Epithelial cell of proximal tubule (primary cell): ENCODE data around the gene DPYSL4. TPM values are rescaled to one million over a fixed set of nuclear protein-coding genes. Genes with fewer than 3 reads are reported as not detected.

Source experiments
- DNase-seq: peaks from one replicate; pipeline ENCODE4 v3.0.0-alpha.2; 2011; ENCODE audit warnings: low read depth
- H3K4me3 ChIP-seq: 2 replicates; pipeline ENCODE4 v1.5.1; 2011; ENCODE audit warnings: low read depth, mild to moderate bottlenecking, low read length
- total RNA-seq: library from RNA; depleted of rRNA; stranded (reverse); fragments of >200 nt; gene quantifications from 2 replicates; pipeline ENCODE4 v1.2.3, GENCODE V29; 2015
- TF ChIP-seq, protein P1 (sequence below): conservative IDR thresholded peaks from 2 replicates; pipeline ENCODE4 v1.5.1; 2012; ENCODE audit warnings: low read depth, mild to moderate bottlenecking, low read length

Gene DPYSL4
- total RNA-seq, 1 donor from 2014 or later = 3.3 TPM

GRCh38 chr10:132166216-132166950 is 20.4 kb upstream of the DPYSL4 start:
- TF ChIP-seq, protein P1, sequence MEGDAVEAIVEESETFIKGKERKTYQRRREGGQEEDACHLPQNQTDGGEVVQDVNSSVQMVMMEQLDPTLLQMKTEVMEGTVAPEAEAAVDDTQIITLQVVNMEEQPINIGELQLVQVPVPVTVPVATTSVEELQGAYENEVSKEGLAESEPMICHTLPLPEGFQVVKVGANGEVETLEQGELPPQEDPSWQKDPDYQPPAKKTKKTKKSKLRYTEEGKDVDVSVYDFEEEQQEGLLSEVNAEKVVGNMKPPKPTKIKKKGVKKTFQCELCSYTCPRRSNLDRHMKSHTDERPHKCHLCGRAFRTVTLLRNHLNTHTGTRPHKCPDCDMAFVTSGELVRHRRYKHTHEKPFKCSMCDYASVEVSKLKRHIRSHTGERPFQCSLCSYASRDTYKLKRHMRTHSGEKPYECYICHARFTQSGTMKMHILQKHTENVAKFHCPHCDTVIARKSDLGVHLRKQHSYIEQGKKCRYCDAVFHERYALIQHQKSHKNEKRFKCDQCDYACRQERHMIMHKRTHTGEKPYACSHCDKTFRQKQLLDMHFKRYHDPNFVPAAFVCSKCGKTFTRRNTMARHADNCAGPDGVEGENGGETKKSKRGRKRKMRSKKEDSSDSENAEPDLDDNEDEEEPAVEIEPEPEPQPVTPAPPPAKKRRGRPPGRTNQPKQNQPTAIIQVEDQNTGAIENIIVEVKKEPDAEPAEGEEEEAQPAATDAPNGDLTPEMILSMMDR = no peak
- DNase-seq = no peak
- H3K4me3 ChIP-seq = no peak overlapping the region

GRCh38 chr10:132167041-132167674 is 19.6 kb upstream of the DPYSL4 start:
- TF ChIP-seq, protein P1 = no peak
- H3K4me3 ChIP-seq = no peak overlapping the region
- DNase-seq = no peak

DNA sequence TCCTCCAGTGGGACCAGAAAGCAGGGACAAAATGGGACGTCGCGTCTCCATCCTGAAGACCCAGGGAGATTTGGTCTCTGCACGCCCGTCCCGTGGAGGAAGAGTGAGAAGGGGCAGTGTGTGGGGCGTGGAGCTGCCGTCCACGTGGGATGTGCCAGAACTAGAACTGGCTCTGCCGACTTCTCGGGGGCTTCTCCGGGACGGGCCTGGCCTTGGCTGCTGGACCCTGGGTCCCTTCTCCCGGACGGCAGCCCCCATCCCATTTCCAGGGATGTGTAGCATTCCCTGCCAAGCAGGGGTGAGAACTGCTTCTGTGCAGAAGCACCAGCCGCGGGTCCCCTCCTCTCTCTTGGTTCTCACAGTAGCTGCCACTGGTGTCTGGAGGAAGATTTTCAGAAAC is 18.8 kb upstream of the DPYSL4 start:
- no peak overlapping the region for H3K4me3 ChIP-seq
- TF ChIP-seq, protein P1 = no peak
- no peak for DNase-seq

- TF ChIP-seq, protein P1 = no peak
- H3K4me3 ChIP-seq = no peak overlapping the region
- no peak for DNase-seq
Measured at GRCh38 chr10:132168571-132169030, 18.1 kb upstream of the DPYSL4 start.

GRCh38 chr10:132169031-132169765 is 17.6 kb upstream of the DPYSL4 start:
- TF ChIP-seq, protein P1 = no peak
- no peak for DNase-seq
- H3K4me3 ChIP-seq = no peak overlapping the region

GRCh38 chr10:132169766-132170560 is 16.8 kb upstream of the DPYSL4 start:
- DNase-seq = no peak
- TF ChIP-seq, protein P1 = no peak
- no peak overlapping the region for H3K4me3 ChIP-seq
